NB4 (cell line): ENCODE results near the gene ZSWIM9.
"Not testable (repeated sequence)": the region's sequence is repeated elsewhere in the genome, so short reads cannot be mapped to it uniquely, and the experiment has no call there.

ENCODE experiments used
- DNase-seq: peaks from one replicate; pipeline ENCODE4 v3.0.0; 2010; ENCODE audit warnings: low read depth
- H3K4me3 ChIP-seq: one replicate; pipeline ENCODE4 v1.5.1; 2011; ENCODE audit warnings: mild to moderate bottlenecking, low read depth, low read length, moderate library complexity
- MAX ChIP-seq: IDR thresholded peaks from 2 replicates; pipeline ENCODE4 v1.6.1; 2011; ENCODE audit warnings: low read depth, low read length
- MYC ChIP-seq: IDR thresholded peaks from 2 replicates; pipeline ENCODE4 v1.6.1; 2011; ENCODE audit warnings: low read depth, low read length
- POLR2A ChIP-seq: IDR thresholded peaks from 2 replicates; pipeline ENCODE4 v1.6.1; 2011; ENCODE audit warnings: mild to moderate bottlenecking; ENCODE audit not compliant: insufficient read length; ENCODE audit errors: extremely low read depth
- TF ChIP-seq, protein P1 (sequence below): IDR thresholded peaks from one replicate; pipeline ENCODE4 v1.5.1; 2012; ENCODE audit warnings: low read depth, low read length

ZSWIM9 gene

DNA sequence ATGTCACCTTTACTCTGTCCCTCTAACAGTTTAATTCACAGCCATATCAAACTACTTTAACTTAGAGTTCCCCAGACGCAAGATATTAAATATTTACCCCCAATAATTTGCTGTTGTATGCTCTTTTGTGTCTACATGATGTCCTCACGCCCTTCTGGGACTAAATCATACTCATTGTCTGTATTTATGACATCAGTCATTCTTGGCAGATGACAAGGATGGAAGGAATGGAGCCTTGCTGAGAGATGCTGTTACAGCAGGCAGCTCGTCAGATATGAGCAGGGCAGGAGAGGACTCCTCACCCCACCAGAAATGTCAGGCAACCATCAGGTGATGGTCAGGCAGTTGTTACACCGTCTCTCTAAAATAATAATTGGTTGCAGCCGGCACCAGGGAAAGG is 43.5 kb downstream of the ZSWIM9 start:
- TF ChIP-seq MYC, result no peak
- TF ChIP-seq POLR2A, result no peak
- TF ChIP-seq, protein P1, sequence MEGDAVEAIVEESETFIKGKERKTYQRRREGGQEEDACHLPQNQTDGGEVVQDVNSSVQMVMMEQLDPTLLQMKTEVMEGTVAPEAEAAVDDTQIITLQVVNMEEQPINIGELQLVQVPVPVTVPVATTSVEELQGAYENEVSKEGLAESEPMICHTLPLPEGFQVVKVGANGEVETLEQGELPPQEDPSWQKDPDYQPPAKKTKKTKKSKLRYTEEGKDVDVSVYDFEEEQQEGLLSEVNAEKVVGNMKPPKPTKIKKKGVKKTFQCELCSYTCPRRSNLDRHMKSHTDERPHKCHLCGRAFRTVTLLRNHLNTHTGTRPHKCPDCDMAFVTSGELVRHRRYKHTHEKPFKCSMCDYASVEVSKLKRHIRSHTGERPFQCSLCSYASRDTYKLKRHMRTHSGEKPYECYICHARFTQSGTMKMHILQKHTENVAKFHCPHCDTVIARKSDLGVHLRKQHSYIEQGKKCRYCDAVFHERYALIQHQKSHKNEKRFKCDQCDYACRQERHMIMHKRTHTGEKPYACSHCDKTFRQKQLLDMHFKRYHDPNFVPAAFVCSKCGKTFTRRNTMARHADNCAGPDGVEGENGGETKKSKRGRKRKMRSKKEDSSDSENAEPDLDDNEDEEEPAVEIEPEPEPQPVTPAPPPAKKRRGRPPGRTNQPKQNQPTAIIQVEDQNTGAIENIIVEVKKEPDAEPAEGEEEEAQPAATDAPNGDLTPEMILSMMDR, result no peak
- TF ChIP-seq MAX, result no peak
- H3K4me3 ChIP-seq, result no peak overlapping the region
- no peak for DNase-seq

DNA sequence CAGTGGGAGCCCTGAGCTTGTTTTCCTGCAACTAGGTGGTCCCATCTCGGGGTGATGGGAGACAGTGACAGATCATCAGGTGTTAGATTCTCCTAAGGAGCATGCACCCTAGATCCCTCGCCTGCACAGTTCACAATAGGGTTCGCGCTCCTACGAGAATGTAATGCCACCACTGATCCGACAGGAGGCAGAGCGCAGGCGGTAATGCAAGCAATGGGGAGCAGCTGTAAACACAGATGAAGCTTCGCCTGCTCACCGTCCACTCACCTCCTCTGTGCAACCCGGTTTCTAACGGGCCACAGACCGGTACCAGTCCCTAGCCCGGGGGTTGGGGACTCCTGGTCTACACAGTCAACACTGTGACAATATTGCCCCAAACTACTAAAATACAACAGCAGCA is 46.5 kb downstream of the ZSWIM9 start:
- TF ChIP-seq MAX (no peak), MYC (no peak)
- TF ChIP-seq, protein P1, result no peak
- DNase-seq, result no peak
- no peak overlapping the region for H3K4me3 ChIP-seq

- H3K4me3 ChIP-seq, result no peak overlapping the region
- no peak for TF ChIP-seq MAX
- no peak for TF ChIP-seq MYC
- TF ChIP-seq POLR2A, result no peak
- TF ChIP-seq, protein P1, result no peak
- no peak for DNase-seq
Observed at GRCh38 chr19:48218997-48219396, 48.5 kb downstream of the ZSWIM9 start.

DNA sequence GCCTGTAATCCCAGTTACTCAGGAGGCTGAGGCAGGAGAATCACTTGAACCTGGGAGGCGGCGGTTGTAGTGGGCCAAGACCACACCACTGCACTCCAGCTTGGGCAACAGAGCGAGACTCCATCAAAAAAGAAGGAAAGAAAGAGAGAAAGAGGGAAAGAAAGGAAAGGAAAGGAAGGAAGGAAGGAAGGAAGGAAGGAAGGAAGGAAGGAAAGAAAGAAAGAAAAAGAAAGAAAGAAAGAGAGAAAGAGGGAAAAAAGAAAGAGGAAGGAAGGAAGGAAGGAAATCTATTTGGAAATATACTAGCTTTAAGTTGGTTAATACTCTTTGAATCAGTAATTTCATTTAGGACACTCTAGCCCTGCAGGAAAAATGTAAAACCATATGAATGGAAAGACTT is 50.3 kb downstream of the ZSWIM9 start:
- not testable (repeated sequence) for H3K4me3 ChIP-seq, DNase-seq

GRCh38 chr19:48221628-48222027 is 51.1 kb downstream of the ZSWIM9 start:
- TF ChIP-seq MAX, result no peak
- TF ChIP-seq, protein P1, result no peak
- TF ChIP-seq POLR2A, result no peak
- TF ChIP-seq MYC, result no peak
- no peak overlapping the region for H3K4me3 ChIP-seq
- no peak for DNase-seq

GRCh38 chr19:48230555-48231129 is 60.2 kb downstream of the ZSWIM9 start:
- DNase-seq, result peak; percentile 63
- TF ChIP-seq, protein P1, result no peak
- no peak overlapping the region for H3K4me3 ChIP-seq

GRCh38 chr19:48237057-48237456 is 66.6 kb downstream of the ZSWIM9 start:
- no peak for DNase-seq
- TF ChIP-seq MYC (no peak), POLR2A (peak; percentile 8), MAX (no peak)
- TF ChIP-seq, protein P1, result no peak
- H3K4me3 ChIP-seq, result no peak overlapping the region
